GM12878 (cell line): ENCODE data around the gene BSCL2. TPM values are rescaled to one million over a fixed set of nuclear protein-coding genes. Genes with fewer than 3 reads are reported as not detected.

Experiments used
- ASH2L ChIP-seq: fragments of 300-600, 200-600 bp; sonication (generic); IDR thresholded peaks from 2 replicates; pipeline ENCODE4 v1.6.1; 2017; ENCODE audit warnings: low read depth, mild to moderate bottlenecking, borderline replicate concordance
- BACH1 ChIP-seq: fragments of 450-650 bp; IDR thresholded peaks from 2 replicates; pipeline ENCODE4 v1.6.1; 2017; ENCODE audit warnings: mild to moderate bottlenecking, borderline replicate concordance
- BCL11A ChIP-seq: IDR thresholded peaks from 2 replicates; pipeline ENCODE4 v1.6.1; 2011; ENCODE audit warnings: low read depth, low read length
- CBFB ChIP-seq: IDR thresholded peaks from 2 replicates; pipeline ENCODE4 v1.6.1; 2016; ENCODE audit warnings: antibody characterized with exemption, low read depth
- CBX3 ChIP-seq: fragments of 200-600 bp; sonication (generic); IDR thresholded peaks from 2 replicates; pipeline ENCODE4 v1.6.1; 2016; ENCODE audit warnings: low read depth, borderline replicate concordance
- CHD2 ChIP-seq: IDR thresholded peaks from 2 replicates; pipeline ENCODE4 v1.6.1; 2011; ENCODE audit warnings: low read depth, low read length, improper control_type of control experiment, borderline replicate concordance
- EZH2 ChIP-seq: IDR thresholded peaks from 2 replicates; pipeline ENCODE4 v1.6.1; 2012; ENCODE audit warnings: low read depth, mild to moderate bottlenecking, control low read depth, inconsistent platforms, low read length, borderline replicate concordance; ENCODE audit not compliant: control insufficient read depth
- IKZF1 ChIP-seq: fragments of 450-650 bp; conservative IDR thresholded peaks from 2 replicates; pipeline ENCODE4 v1.6.1; 2017; ENCODE audit warnings: antibody characterized with exemption, mild to moderate bottlenecking
- IKZF2 ChIP-seq, 2 experiments: fragments of 450-650 bp; IDR thresholded peaks; 2 replicates each; pipeline ENCODE4 v1.6.1; 2017; ENCODE audit warnings: mild to moderate bottlenecking in 2 of 2, moderate library complexity in 2 of 2
- KAT2A ChIP-seq: conservative IDR thresholded peaks from 2 replicates; pipeline ENCODE4 v1.6.1; 2011; ENCODE audit warnings: low read depth, low read length; ENCODE audit not compliant: control insufficient read depth
- MEF2A ChIP-seq: IDR thresholded peaks from 2 replicates; pipeline ENCODE4 v1.6.1; 2011; ENCODE audit warnings: low read depth, mild to moderate bottlenecking, low read length, moderate library complexity; ENCODE audit not compliant: insufficient read depth
- MTA3 ChIP-seq: IDR thresholded peaks from 2 replicates; pipeline ENCODE4 v1.6.1; 2012; ENCODE audit warnings: low read length, inconsistent platforms, borderline replicate concordance
- MYB ChIP-seq: fragments of 150-350 bp; IDR thresholded peaks from 2 replicates; pipeline ENCODE4 v1.6.1; 2014; ENCODE audit warnings: mild to moderate bottlenecking, low read depth, low read length, borderline replicate concordance
- NFXL1 ChIP-seq: fragments of 450-650 bp; IDR thresholded peaks from 2 replicates; pipeline ENCODE4 v1.6.1; 2017; ENCODE audit warnings: antibody characterized with exemption, mild to moderate bottlenecking, borderline replicate concordance
- NFYB ChIP-seq: IDR thresholded peaks from 2 replicates; pipeline ENCODE4 v1.6.1; 2011; ENCODE audit warnings: low read depth, mild to moderate bottlenecking, low read length, improper control_type of control experiment, moderate library complexity; ENCODE audit not compliant: insufficient read depth
- NR2F1 ChIP-seq: fragments of 450-650 bp; conservative IDR thresholded peaks from 2 replicates; pipeline ENCODE4 v1.6.1; 2017; ENCODE audit warnings: mild to moderate bottlenecking
- POLR2AphosphoS2 ChIP-seq: IDR thresholded peaks from 2 replicates; pipeline ENCODE4 v1.6.1; 2011; ENCODE audit warnings: low read depth, mild to moderate bottlenecking, low read length, improper control_type of control experiment, moderate library complexity
- RBBP5 ChIP-seq: fragments of 200-600 bp; sonication (generic); conservative IDR thresholded peaks from 2 replicates; pipeline ENCODE4 v1.6.1; 2016
- RCOR1 ChIP-seq: conservative IDR thresholded peaks from 2 replicates; pipeline ENCODE4 v1.6.1; 2012; ENCODE audit warnings: low read depth, low read length, improper control_type of control experiment
- RUNX3 ChIP-seq: IDR thresholded peaks from 2 replicates; pipeline ENCODE4 v1.6.1; 2012; ENCODE audit warnings: low read length, inconsistent platforms
- SIN3A ChIP-seq: IDR thresholded peaks from 2 replicates; pipeline ENCODE4 v1.6.1; 2012; ENCODE audit warnings: low read depth, low read length, improper control_type of control experiment
- SMAD1 ChIP-seq: fragments of 450-650 bp; IDR thresholded peaks from 2 replicates; pipeline ENCODE4 v1.6.1; 2018; ENCODE audit warnings: mild to moderate bottlenecking, low read depth; ENCODE audit not compliant: partially characterized antibody
- SP1 ChIP-seq: IDR thresholded peaks from one replicate; pipeline ENCODE4 v1.6.1; 2011; ENCODE audit warnings: low read depth, low read length
- SRF ChIP-seq, 2 experiments: IDR thresholded peaks; 2 replicates each; pipeline ENCODE4 v1.6.1; 2011; ENCODE audit warnings: low read depth in 2 of 2, low read length in 2 of 2, mild to moderate bottlenecking in 1 of 2, moderate library complexity in 1 of 2
- SUPT20H ChIP-seq: IDR thresholded peaks from 2 replicates; pipeline ENCODE4 v1.6.1; 2011; ENCODE audit warnings: low read depth, mild to moderate bottlenecking, low read length, moderate library complexity, borderline replicate concordance; ENCODE audit not compliant: control insufficient read depth
- TCF7 ChIP-seq: IDR thresholded peaks from 2 replicates; pipeline ENCODE4 v1.6.1; 2014; ENCODE audit warnings: antibody characterized with exemption, borderline replicate concordance
- USF1 ChIP-seq: IDR thresholded peaks from 2 replicates; pipeline ENCODE4 v1.6.1; 2011; ENCODE audit warnings: borderline replicate concordance, low read depth, mild to moderate bottlenecking, moderate library complexity, mixed read lengths, low read length; ENCODE audit not compliant: insufficient read depth; ENCODE audit errors: extremely low read length
- ZBED1 ChIP-seq: IDR thresholded peaks from 2 replicates; pipeline ENCODE4 v1.6.1; 2016; ENCODE audit warnings: borderline replicate concordance
- ZBTB33 ChIP-seq: fragments of 450-650 bp; IDR thresholded peaks from 2 replicates; pipeline ENCODE4 v1.6.1; 2017; ENCODE audit warnings: mild to moderate bottlenecking
- ZNF24 ChIP-seq: fragments of 450-650 bp; IDR thresholded peaks from 2 replicates; pipeline ENCODE4 v1.6.1; 2017; ENCODE audit warnings: antibody characterized with exemption, mild to moderate bottlenecking
- ZNF274 ChIP-seq: IDR thresholded peaks from one replicate; pipeline ENCODE4 v1.8.0; 2011; ENCODE audit not compliant: insufficient read length, insufficient read depth
- ZNF622 ChIP-seq: fragments of 450-650 bp; IDR thresholded peaks from 2 replicates; pipeline ENCODE4 v1.6.1; 2017; ENCODE audit warnings: mild to moderate bottlenecking, inconsistent platforms
- polyA plus RNA-seq, 11 experiments: library from polyadenylated mRNA; depleted of rRNA in 4 of 11; unstranded in 6 of 11; stranded (reverse) in 5 of 11; fragments of >200 nt; fragmentation: Nextera tagmentation in 4 of 11; fragmentation: Illumina TruSeq in 1 of 11; extraction: Ambion mirVana in 4 of 11; extraction: Trizol in 1 of 11; gene quantifications; 1 replicate in 1 of 11; 2 replicates in 10 of 11; pipeline versions ENCODE4 v1.2.1 to v1.2.3, GENCODE V29; 2011 to 2016; ENCODE audit warnings: inconsistent platforms in 2 of 11, missing spikeins in 2 of 11, low read depth in 1 of 11
- total RNA-seq, 4 experiments: library from RNA; depleted of rRNA in 3 of 4; stranded (reverse); fragments of >200 nt in 3 of 4; fragmentation: Illumina TruSeq in 1 of 4; extraction: Trizol in 1 of 4; gene quantifications; 2 replicates each; pipeline versions ENCODE4 v1.2.1 to v1.2.3, GENCODE V29; 2013 to 2021

Gene BSCL2
- total and polyA plus RNA-seq, 10 of the 15 experiments (the other 5 are each of a cell fraction or from before 2014, with no cell fraction given): 12.3 to 57.9 (median 21.8) TPM

- TF ChIP-seq MTA3 (peak; percentile 71; the same call in 1 of the 2 replicates), NFYB (peak; percentile 91), POLR2AphosphoS2 (peak; percentile 100), ZNF274 (no peak), KAT2A (no peak), SP1 (peak; percentile 95), MYB (no peak), RCOR1 (no peak), SUPT20H (no peak), USF1 (no peak), SRF (IDR thresholded peaks at IDR 0.05; ENCODE audit: low read depth in 2 of 2, low read length in 2 of 2) (no peak), SMAD1 (peak; percentile 90), RBBP5 (no peak), CBX3 (no peak), ASH2L (no peak), CBFB (peak; percentile 99), IKZF2 (IDR thresholded peaks at IDR 0.05) (0 out of 4 replicates have a peak, but pooled peaks of 1 of the 2 experiments have one; percentile 20), BCL11A (0 out of 2 replicates have a peak, but pooled peaks have one; percentile 12), EZH2 (no peak), TCF7 (0 out of 2 replicates have a peak, but pooled peaks have one; percentile 23), ZBED1 (peak; percentile 99), NFXL1 (no peak), IKZF1 (peak; percentile 66), ZNF622 (no peak), ZBTB33 (0 out of 2 replicates have a peak, but pooled peaks have one; percentile 10), RUNX3 (peak; percentile 86), ZNF24 (no peak), BACH1 (peak; percentile 98), SIN3A (peak; percentile 84; the same call in 1 of the 2 replicates), NR2F1 (peak; percentile 74; the same call in 1 of the 2 replicates), MEF2A (peak; percentile 63; the same call in 1 of the 2 replicates), CHD2 (no peak)
These were observed 42.1 kb downstream of the BSCL2 start, which contains the start of the genes C11orf98 and CSKMT (continued) for GRCh38 chr11:62665075-62665598.
